K562 (cell line): ENCODE data around the gene ACSL3.

Source experiments
- CEBPB ChIP-seq: fragments of 450-650 bp; IDR thresholded peaks from 2 replicates; pipeline ENCODE4 v1.6.1; 2016; ENCODE audit warnings: missing genetic modification characterization, missing compliant biosample characterization
- ZBTB34 ChIP-seq: fragments of 250-450 bp; sonication (Bioruptor Pico); IDR thresholded peaks from 2 replicates; pipeline ENCODE4 v1.8.0; 2021; ENCODE audit warnings: mild to moderate bottlenecking, moderate library complexity
- ZNF24 ChIP-seq: fragments of 450-650 bp; IDR thresholded peaks from 2 replicates; pipeline ENCODE4 v1.6.1; 2016
- ZNF449 ChIP-seq: fragments of 250-450 bp; sonication (Bioruptor Pico); IDR thresholded peaks from 2 replicates; pipeline ENCODE4 v1.8.0; 2022; ENCODE audit warnings: moderate library complexity, mild to moderate bottlenecking, inconsistent platforms
- ZNF780A ChIP-seq: fragments of 250-450 bp; sonication (Bioruptor Pico); IDR thresholded peaks from 2 replicates; pipeline ENCODE4 v1.5.0; 2021; ENCODE audit warnings: mild to moderate bottlenecking

- TF ChIP-seq ZNF24 (no peak), ZBTB34 (CRISPR knock-in tag) (no peak), ZNF780A (CRISPR knock-in tag) (no peak), CEBPB (tag) (no peak), ZNF449 (no peak)
These were observed 27.9 kb downstream of the ACSL3 start for GRCh38 chr2:222888716-222889115.
